GM23248 (cell line): ENCODE data around the gene EPRS1. TPM values are rescaled to one million over a fixed set of nuclear protein-coding genes. Genes with fewer than 3 reads are reported as not detected.

Experiments
- DNase-seq: peaks from one replicate; pipeline ENCODE4 v3.0.0-alpha.2; 2015
- H2AFZ ChIP-seq: fragments of 200-600 bp; sonication (generic); 2 replicates; pipeline ENCODE4 v1.6.1; 2016; ENCODE audit warnings: antibody characterized with exemption
- H3F3A ChIP-seq: fragments of 200-600 bp; sonication (generic); 2 replicates; pipeline ENCODE4 v1.6.1; 2016; ENCODE audit warnings: mild to moderate bottlenecking, antibody characterized with exemption, mixed run types; ENCODE audit not compliant: insufficient read depth
- H3K27ac ChIP-seq: fragments of 200-600 bp; sonication (generic); 2 replicates; pipeline ENCODE4 v1.5.1; 2016; ENCODE audit warnings: mild to moderate bottlenecking
- H3K27me3 ChIP-seq: fragments of 200-600 bp; sonication (generic); replicated peaks from 2 replicates; pipeline ENCODE4 v1.6.1; 2016; ENCODE audit warnings: mild to moderate bottlenecking; ENCODE audit not compliant: insufficient read depth
- H3K36me3 ChIP-seq: fragments of 200-600 bp; sonication (generic); 2 replicates; pipeline ENCODE4 v1.6.1; 2016; ENCODE audit warnings: low read depth, mild to moderate bottlenecking
- H3K4me1 ChIP-seq: fragments of 200-600 bp; sonication (generic); 2 replicates; pipeline ENCODE4 v1.6.1; 2016; ENCODE audit warnings: mild to moderate bottlenecking; ENCODE audit not compliant: insufficient read depth
- H3K4me2 ChIP-seq: fragments of 200-600 bp; sonication (generic); one replicate; pipeline ENCODE4 v1.6.1; 2016; ENCODE audit warnings: mild to moderate bottlenecking; ENCODE audit not compliant: unreplicated experiment
- H3K4me3 ChIP-seq: fragments of 200-600 bp; sonication (generic); 2 replicates; pipeline ENCODE4 v1.5.1; 2016; ENCODE audit warnings: mild to moderate bottlenecking
- H3K79me2 ChIP-seq: fragments of 200-600 bp; sonication (generic); 2 replicates; pipeline ENCODE4 v1.6.1; 2016; ENCODE audit warnings: mild to moderate bottlenecking; ENCODE audit not compliant: insufficient read depth
- H3K9ac ChIP-seq: fragments of 200-600 bp; sonication (generic); 2 replicates; pipeline ENCODE4 v1.6.1; 2016; ENCODE audit warnings: mild to moderate bottlenecking
- H3K9me2 ChIP-seq: fragments of 200-600 bp; sonication (generic); 2 replicates; pipeline ENCODE4 v1.6.1; 2016; ENCODE audit warnings: mixed run types, mild to moderate bottlenecking, moderate library complexity; ENCODE audit not compliant: insufficient read depth
- H3K9me3 ChIP-seq: fragments of 200-600 bp; sonication (generic); one replicate; pipeline ENCODE4 v1.6.1; 2017; ENCODE audit warnings: low read depth
- H4K20me1 ChIP-seq: fragments of 200-600 bp; sonication (generic); 2 replicates; pipeline ENCODE4 v1.6.0; 2016; ENCODE audit not compliant: insufficient read depth
- EZH2 ChIP-seq: fragments of 200-600 bp; sonication (generic); IDR thresholded peaks from 2 replicates; pipeline ENCODE4 v1.6.1; 2018; ENCODE audit warnings: antibody characterized with exemption, mild to moderate bottlenecking; ENCODE audit not compliant: insufficient read depth, poor library complexity, severe bottlenecking
- EZH2phosphoT487 ChIP-seq: fragments of 200-600 bp; sonication (generic); IDR thresholded peaks from 2 replicates; pipeline ENCODE4 v1.6.1; 2018; ENCODE audit warnings: antibody characterized with exemption, moderate library complexity, mild to moderate bottlenecking, low read depth; ENCODE audit not compliant: insufficient read depth
- WGBS, 2 experiments: methylation state at CpG; one replicate each; pipeline ENCODE4 v1.1.6; 2015 to 2017; ENCODE audit warnings: low lambda C conversion rate in 2 of 2, low coverage in 1 of 2; ENCODE audit errors: missing lambda C conversion rate in 2 of 2; 5-methylcytosine and 5-hydroxymethylcytosine counted together
- in situ Hi-C: fragments of 300-500 bp; cut with MboI; formaldehyde crosslinking; loops from 2 replicates; pipeline ENCODE4 v1.15.0; 2020
- polyA plus RNA-seq: library from polyadenylated mRNA; unstranded; fragments of >200 nt; fragmentation: Nextera tagmentation; extraction: Ambion mirVana; gene quantifications from 2 replicates; pipeline ENCODE4 v1.2.1, GENCODE V29; 2016
- total RNA-seq: library from RNA; depleted of rRNA; stranded (reverse); fragments of >200 nt; shearing (Covaris generic); gene quantifications from 2 replicates; pipeline ENCODE4 v1.2.3, GENCODE V29; 2014; rRNA removed

The EPRS1 gene
- total RNA-seq (141 and 151 TPM in 2 replicates), polyA plus RNA-seq (167 and 169 TPM in 2 replicates)

GRCh38 chr1:220046052-220046930 lies at the start of gene EPRS1:
EPRS1 (minus strand) TSS chr1:220046505; CDS start chr1:220046388, 117 bp downstream.
- peak within 1 kb of the TSS; percentile 97 for H2AFZ ChIP-seq
- 0 to 2% methylated on average over 71 of the region's 71 CpGs for WGBS, 2 experiments
- no peaks in the 10 kb centered on the region; the same call in 1 of the 2 replicates for H3K36me3 ChIP-seq
- peaks cover 6% of the 10 kb centered on the region for H4K20me1 ChIP-seq
- H3K9me3 ChIP-seq = no peaks in the 10 kb centered on the region
- peaks cover 14% of the 10 kb centered on the region for H3K4me1 ChIP-seq
- peak within 1 kb of the TSS; percentile 92 for H3K4me3 ChIP-seq
- peak; percentile 99 for DNase-seq
- no peaks in the 10 kb centered on the region for H3K27me3 ChIP-seq
- peak within 1 kb of the TSS; percentile 96 for H3K4me2 ChIP-seq
- no peaks in the 10 kb centered on the region for H3F3A ChIP-seq
- H3K9ac ChIP-seq = peak within 1 kb of the TSS; percentile 93
- no peaks in the 10 kb centered on the region for H3K9me2 ChIP-seq
- H3K27ac ChIP-seq = peak within 1 kb of the TSS; percentile 83
- TF ChIP-seq EZH2phosphoT487 (no peak), EZH2 (no peak)
- in situ Hi-C loops = no loop called here
- H3K79me2 ChIP-seq = peaks cover 61% of the 10 kb centered on the region

DNA sequence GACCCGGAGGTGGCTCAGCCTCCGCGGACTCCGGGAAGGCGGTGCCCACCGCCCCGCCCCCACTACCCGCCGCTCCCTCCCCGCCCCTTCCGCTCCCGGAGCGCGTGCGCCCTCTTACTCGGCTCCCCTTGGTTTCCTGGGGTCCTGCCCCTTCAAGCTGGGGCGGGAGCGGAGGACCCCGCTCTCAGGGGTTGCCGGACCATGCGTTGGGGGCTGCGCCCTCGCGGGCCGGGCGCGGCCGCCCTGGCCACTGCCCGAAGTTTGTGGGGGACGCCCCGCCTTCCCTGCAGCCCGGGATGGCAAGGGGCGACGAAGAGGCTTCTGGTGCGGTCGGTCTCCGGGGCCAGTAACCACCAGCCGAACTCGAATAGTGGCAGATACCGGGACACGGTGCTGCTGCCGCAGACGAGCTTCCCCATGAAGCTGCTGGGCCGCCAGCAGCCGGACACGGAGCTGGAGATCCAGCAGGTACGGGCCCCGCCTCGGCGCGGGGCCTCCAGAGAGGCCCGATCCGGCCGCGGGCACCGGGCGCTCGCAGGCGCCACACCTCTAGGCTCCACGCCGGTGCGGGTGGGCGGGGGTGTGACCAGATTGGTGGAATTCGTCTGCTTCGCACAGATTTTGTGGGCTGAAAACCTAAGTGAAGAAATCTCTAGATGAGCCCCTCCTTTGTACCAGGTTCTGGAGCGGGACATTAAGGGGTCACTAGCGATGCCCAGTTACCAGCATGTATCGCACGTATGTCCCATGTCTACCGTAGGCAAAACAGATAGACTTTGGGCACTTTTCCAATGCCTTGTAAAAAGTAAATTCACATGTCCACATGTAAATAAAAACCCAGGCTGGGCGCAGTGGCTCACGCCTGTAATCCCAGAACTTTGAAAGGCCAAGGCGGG lies 48.0 kb upstream of the EPRS1 start, which contains the start of gene IARS2:
Gene IARS2 (plus strand): TSS at position 117 of the 896 bp plus-strand sequence. CDS start 85 bp downstream, at position 202.
- Histone ChIP-seq H3K36me3 (peaks cover 11% of the 10 kb centered on the region), H2AFZ (peak within 1 kb of the TSS; percentile 91), H3K9me2 (no peaks in the 10 kb centered on the region), H3K4me3 (peak within 1 kb of the TSS; percentile 87), H3K27me3 (no peaks in the 10 kb centered on the region), H3K9me3 (no peaks in the 10 kb centered on the region), H3K9ac (peak within 1 kb of the TSS; percentile 76), H3K4me2 (peak within 1 kb of the TSS; percentile 77), H3K79me2 (peaks cover 40% of the 10 kb centered on the region), H3K27ac (peak within 1 kb of the TSS; percentile 34), H4K20me1 (no peaks in the 10 kb centered on the region), H3K4me1 (0 out of 2 replicates have a peak, but pooled peaks cover 12% of the 10 kb centered on the region), H3F3A (peaks cover 6% of the 10 kb centered on the region; the same call in 1 of the 2 replicates)
- DNase-seq = peak; percentile 95
- 1 to 2% methylated on average over 54 to 55 of the region's 73 CpGs for WGBS, 2 experiments
- in situ Hi-C loops = no loop called here
- TF ChIP-seq EZH2phosphoT487 (no peak), EZH2 (no peak)

DNA sequence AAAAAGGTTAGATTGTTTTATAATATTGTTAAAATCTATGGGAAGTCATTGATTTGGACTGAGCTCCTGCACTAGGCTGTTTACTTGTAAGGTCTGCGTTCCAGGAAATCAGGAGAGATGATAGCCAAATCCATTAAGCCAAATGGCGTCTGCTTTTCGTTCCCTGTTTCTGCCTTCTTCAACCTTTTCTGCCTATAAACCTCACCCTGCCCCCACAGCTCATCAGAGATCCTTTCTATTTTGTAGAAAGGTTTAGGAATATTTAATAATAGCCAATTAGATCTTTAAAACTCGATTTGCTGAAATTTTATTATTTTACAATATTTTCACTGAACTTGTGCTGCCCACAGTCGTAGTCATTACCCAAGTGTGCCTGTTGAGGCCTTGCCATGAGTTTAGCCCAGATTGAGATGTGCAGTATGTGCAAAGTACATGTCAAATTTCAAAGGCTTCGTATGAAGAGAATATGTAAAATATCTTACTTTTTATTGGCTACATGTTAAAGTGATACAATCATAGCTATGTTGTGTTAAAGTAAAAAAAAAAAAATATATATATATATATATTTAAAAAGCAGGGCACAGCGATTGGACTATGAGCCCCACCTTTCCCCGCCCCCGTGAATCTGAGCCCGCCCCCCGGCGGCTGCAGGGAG lies 47.2 kb upstream of the EPRS1 start:
- H3K9me3 ChIP-seq = no peaks in the 10 kb centered on the region
- H3K4me1 ChIP-seq = 0 out of 2 replicates have a peak, but pooled peaks cover 12% of the 10 kb centered on the region
- DNase-seq = no peak
- H3K27me3 ChIP-seq = no peaks in the 10 kb centered on the region
- H3F3A ChIP-seq = peaks cover 6% of the 10 kb centered on the region; the same call in 1 of the 2 replicates
- 16 to 23% methylated on average over 10 to 12 of the region's 12 CpGs for WGBS, 2 experiments
- H3K4me2 ChIP-seq = peak overlapping the region; percentile 25
- H2AFZ ChIP-seq = peak overlapping the region; percentile 71
- TF ChIP-seq EZH2phosphoT487 (no peak), EZH2 (no peak)
- in situ Hi-C loops = no loop called here
- no peak overlapping the region for H3K27ac ChIP-seq
- no peaks in the 10 kb centered on the region for H3K9me2 ChIP-seq
- 0 out of 2 replicates have a peak overlapping the region, but pooled peaks have one; percentile 10 for H3K4me3 ChIP-seq
- no peaks in the 10 kb centered on the region for H4K20me1 ChIP-seq
- peaks cover 4% of the 10 kb centered on the region for H3K36me3 ChIP-seq
- H3K79me2 ChIP-seq = peaks cover 46% of the 10 kb centered on the region
- no peak overlapping the region for H3K9ac ChIP-seq
